Nephron (organoid): ENCODE results near the gene SERPINA3.
A peak's percentile ranks its signal among the peaks of the same experiment; 100 is the strongest.

Source experiments
- H3K27ac Mint-ChIP-seq, 3 experiments: 2 replicates each; pipeline ENCODE4 v1.8.0; 2020; ENCODE audit warnings: mixed read lengths in 3 of 3, mild to moderate bottlenecking in 2 of 3, moderate library complexity in 1 of 3
- H3K27me3 Mint-ChIP-seq: 2 replicates; pipeline ENCODE4 v1.8.0; 2021; ENCODE audit warnings: low read depth, mild to moderate bottlenecking, moderate library complexity, mixed read lengths
- H3K36me3 Mint-ChIP-seq: 2 replicates; pipeline ENCODE4 v1.8.0; 2020; ENCODE audit warnings: low read depth, mixed read lengths
- H3K4me1 Mint-ChIP-seq: 2 replicates; pipeline ENCODE4 v1.8.0; 2020; ENCODE audit warnings: mixed read lengths
- H3K4me3 Mint-ChIP-seq, 3 experiments: 2 replicates each; pipeline ENCODE4 v1.8.0; 2020; ENCODE audit warnings: mild to moderate bottlenecking in 3 of 3, mixed read lengths in 3 of 3, moderate library complexity in 2 of 3
- H3K9me3 Mint-ChIP-seq: 2 replicates; pipeline ENCODE4 v1.8.0; 2020; ENCODE audit warnings: mixed read lengths
- TF ChIP-seq, protein P1 (sequence below), 3 experiments: fragments of 200-600 bp; sonication (generic); IDR thresholded peaks; one replicate each; pipeline ENCODE4 v1.5.0; 2021; ENCODE audit warnings: antibody characterized with exemption in 3 of 3; ENCODE audit not compliant: unreplicated experiment in 3 of 3

SERPINA3 gene

GRCh38 chr14:94595912-94596311 lies 16.3 kb upstream of the SERPINA3 start:
- Mint-ChIP-seq H3K27me3 (peaks cover 15% of the 10 kb centered on the region), H3K4me3 (no peak overlapping the region), H3K27ac (no peak overlapping the region), H3K9me3 (no peaks in the 10 kb centered on the region), H3K36me3 (no peaks in the 10 kb centered on the region), H3K4me1 (peaks cover 23% of the 10 kb centered on the region)
- TF ChIP-seq, protein P1, sequence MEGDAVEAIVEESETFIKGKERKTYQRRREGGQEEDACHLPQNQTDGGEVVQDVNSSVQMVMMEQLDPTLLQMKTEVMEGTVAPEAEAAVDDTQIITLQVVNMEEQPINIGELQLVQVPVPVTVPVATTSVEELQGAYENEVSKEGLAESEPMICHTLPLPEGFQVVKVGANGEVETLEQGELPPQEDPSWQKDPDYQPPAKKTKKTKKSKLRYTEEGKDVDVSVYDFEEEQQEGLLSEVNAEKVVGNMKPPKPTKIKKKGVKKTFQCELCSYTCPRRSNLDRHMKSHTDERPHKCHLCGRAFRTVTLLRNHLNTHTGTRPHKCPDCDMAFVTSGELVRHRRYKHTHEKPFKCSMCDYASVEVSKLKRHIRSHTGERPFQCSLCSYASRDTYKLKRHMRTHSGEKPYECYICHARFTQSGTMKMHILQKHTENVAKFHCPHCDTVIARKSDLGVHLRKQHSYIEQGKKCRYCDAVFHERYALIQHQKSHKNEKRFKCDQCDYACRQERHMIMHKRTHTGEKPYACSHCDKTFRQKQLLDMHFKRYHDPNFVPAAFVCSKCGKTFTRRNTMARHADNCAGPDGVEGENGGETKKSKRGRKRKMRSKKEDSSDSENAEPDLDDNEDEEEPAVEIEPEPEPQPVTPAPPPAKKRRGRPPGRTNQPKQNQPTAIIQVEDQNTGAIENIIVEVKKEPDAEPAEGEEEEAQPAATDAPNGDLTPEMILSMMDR (IDR thresholded peaks at IDR 0.05; ENCODE audit: unreplicated experiment in 3 of 3), result no peak

GRCh38 chr14:94596361-94596760 lies 15.8 kb upstream of the SERPINA3 start:
- Mint-ChIP-seq H3K4me3 (no peak overlapping the region), H3K9me3 (no peaks in the 10 kb centered on the region), H3K36me3 (no peaks in the 10 kb centered on the region), H3K27me3 (peaks cover 15% of the 10 kb centered on the region), H3K4me1 (peaks cover 26% of the 10 kb centered on the region), H3K27ac (no peak overlapping the region)
- TF ChIP-seq, protein P1 (IDR thresholded peaks at IDR 0.05; ENCODE audit: unreplicated experiment in 3 of 3), result no peak

GRCh38 chr14:94597788-94598187 lies 14.4 kb upstream of the SERPINA3 start:
- peaks cover 12% of the 10 kb centered on the region for H3K27me3 Mint-ChIP-seq
- no peaks in the 10 kb centered on the region for H3K9me3 Mint-ChIP-seq
- no peaks in the 10 kb centered on the region for H3K36me3 Mint-ChIP-seq
- H3K4me3 Mint-ChIP-seq, result no peak overlapping the region
- H3K27ac Mint-ChIP-seq, result no peak overlapping the region
- peaks cover 34% of the 10 kb centered on the region for H3K4me1 Mint-ChIP-seq
- TF ChIP-seq, protein P1 (IDR thresholded peaks at IDR 0.05; ENCODE audit: unreplicated experiment in 3 of 3), result no peak

DNA sequence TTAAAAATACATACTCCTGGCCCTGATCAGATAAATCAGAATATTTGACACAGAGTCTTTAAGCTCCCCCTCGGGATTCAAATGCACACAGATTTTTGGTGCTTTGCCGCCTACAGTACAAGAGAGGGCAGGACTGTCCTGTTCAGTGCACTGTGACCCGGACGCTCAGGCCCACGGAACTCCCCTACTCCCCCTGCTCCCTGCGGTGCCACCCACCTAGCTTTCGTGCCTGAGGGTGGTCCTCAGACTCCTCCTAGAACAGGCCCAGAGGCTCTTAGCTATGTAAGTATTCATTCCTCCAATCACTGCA lies 13.7 kb upstream of the SERPINA3 start:
- Mint-ChIP-seq H3K4me3 (no peak overlapping the region), H3K27me3 (peaks cover 10% of the 10 kb centered on the region), H3K36me3 (no peaks in the 10 kb centered on the region), H3K9me3 (no peaks in the 10 kb centered on the region), H3K27ac (peak overlapping the region; percentile 88 to 94 (median 90)), H3K4me1 (peaks cover 34% of the 10 kb centered on the region)
- TF ChIP-seq, protein P1 (IDR thresholded peaks at IDR 0.05; ENCODE audit: unreplicated experiment in 3 of 3), result no peak

DNA sequence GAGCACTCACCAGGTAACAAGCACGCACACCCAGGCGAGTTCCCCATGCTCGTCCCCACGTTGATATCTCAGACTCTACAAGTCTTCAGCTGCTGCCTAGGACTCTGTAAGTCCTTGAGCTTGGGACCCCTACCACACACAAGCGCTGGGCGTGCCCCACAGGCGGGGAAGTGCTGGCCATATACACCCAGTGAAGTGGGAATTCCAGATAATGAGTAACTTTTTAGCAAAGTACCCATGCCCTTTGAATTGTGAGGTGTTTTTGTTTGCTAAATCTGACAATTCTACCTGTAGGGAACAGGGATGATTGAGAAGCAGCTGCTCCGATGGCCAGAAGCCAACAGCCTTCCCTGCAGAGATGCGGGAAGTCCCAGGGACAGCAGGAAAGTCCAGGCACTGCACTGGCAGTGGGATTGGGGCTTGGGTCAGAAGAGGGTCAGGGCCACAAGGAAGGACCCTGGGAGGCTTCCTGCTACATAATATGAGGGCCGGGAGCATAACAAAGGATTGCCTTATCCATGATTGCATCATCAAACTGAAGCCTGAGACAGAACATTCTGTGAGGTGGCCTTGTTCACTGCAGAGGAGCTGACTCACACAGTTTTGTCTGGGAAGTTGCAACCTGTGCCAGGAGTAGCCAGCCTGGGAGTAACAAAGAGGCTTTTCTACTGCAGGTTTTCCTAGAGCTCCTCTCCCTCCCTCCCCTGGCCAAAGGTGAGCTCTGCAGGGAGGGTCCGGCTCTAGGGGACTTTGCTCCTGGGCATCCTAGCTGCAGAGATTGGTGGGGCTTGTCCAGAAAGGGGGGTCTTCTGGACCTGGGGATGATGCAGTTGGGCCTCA lies 13.2 kb upstream of the SERPINA3 start:
- Mint-ChIP-seq H3K27me3 (peaks cover 7% of the 10 kb centered on the region), H3K4me1 (peaks cover 34% of the 10 kb centered on the region), H3K4me3 (no peak overlapping the region), H3K27ac (peak overlapping the region; percentile 88 to 94 (median 90)), H3K36me3 (no peaks in the 10 kb centered on the region), H3K9me3 (no peaks in the 10 kb centered on the region)
- TF ChIP-seq, protein P1 (IDR thresholded peaks at IDR 0.05; ENCODE audit: unreplicated experiment in 3 of 3), result no peak

- Mint-ChIP-seq H3K36me3 (no peaks in the 10 kb centered on the region), H3K4me1 (peaks cover 34% of the 10 kb centered on the region), H3K9me3 (no peaks in the 10 kb centered on the region)
These were observed 12.6 kb upstream of the SERPINA3 start for GRCh38 chr14:94599656-94600004.

More at GRCh38 chr14:94599656-94600004, 12.6 kb upstream of the SERPINA3 start:
- H3K27me3 Mint-ChIP-seq, result peaks cover 7% of the 10 kb centered on the region
- no peak overlapping the region for H3K4me3 Mint-ChIP-seq
- TF ChIP-seq, protein P1 (IDR thresholded peaks at IDR 0.05; ENCODE audit: unreplicated experiment in 3 of 3), result no peak
- H3K27ac Mint-ChIP-seq, result peak overlapping the region; percentile 88 to 94 (median 90)
